GM18505 (cell line): Measurements from ENCODE around the gene BICRA.
"Not testable (repeated sequence)": the region's sequence is repeated elsewhere in the genome, so short reads cannot be mapped to it uniquely, and the experiment has no call there.

ENCODE experiments used
- ATAC-seq: cut with Tn5 transposase; IDR thresholded peaks from one replicate; pipeline ENCODE4 v1.9.1; 2021; ENCODE audit not compliant: unreplicated experiment
- POLR2A ChIP-seq: IDR thresholded peaks from 4 replicates; pipeline ENCODE4 v1.6.1; 2011; ENCODE audit warnings: borderline replicate concordance; ENCODE audit not compliant: insufficient read depth, insufficient read length; ENCODE audit errors: extremely low read depth

Gene BICRA

GRCh38 chr19:47650700-47651099, 41.8 kb downstream of the BICRA start:
- no peak for ATAC-seq
- TF ChIP-seq POLR2A = no peak

DNA sequence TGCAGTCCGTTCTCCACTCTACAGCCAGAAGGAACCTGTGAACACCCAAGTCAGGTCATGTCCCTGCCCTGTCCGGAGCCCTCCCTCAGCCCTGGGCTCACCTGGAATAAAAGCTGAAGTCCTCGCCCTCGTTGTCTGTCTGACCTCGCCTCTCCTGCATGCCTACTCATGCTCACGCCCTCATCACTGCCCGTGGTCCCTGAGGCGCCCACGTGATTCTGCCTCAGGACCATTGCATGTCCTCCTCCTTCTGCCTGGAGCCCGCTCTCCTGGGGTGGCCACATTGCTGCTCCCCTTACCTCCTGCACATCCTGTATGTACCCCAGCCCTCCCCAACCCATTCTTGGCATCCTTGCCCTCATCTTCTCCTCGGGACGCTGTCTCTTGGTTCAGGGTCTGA, 42.2 kb downstream of the BICRA start:
- TF ChIP-seq POLR2A = no peak
- no peak for ATAC-seq

DNA sequence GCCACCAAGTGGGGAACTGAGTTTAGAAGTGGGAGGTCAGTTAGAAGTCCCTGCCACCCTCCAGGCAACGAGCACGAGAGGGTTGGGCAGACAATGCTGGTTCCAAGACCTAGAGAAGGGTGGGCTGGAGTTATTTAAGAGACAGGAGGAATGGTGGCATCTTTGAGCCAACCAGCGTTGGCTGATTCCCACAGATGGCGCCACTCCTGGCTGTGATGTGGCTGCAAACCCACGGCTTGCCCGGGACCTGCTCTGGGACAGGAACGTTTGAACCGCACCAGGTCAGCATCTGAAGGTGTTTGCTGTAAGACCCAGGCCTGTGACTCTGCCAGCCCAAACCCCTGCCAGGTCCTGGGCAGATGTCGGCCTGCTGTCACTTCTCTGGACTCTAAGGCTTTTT, 42.8 kb downstream of the BICRA start:
- TF ChIP-seq POLR2A = no peak

GRCh38 chr19:47652285-47652684, 43.4 kb downstream of the BICRA start:
- TF ChIP-seq POLR2A = no peak
- ATAC-seq = no peak

More for the DNA sequence above, 42.8 kb downstream of the BICRA start:
- ATAC-seq = no peak

DNA sequence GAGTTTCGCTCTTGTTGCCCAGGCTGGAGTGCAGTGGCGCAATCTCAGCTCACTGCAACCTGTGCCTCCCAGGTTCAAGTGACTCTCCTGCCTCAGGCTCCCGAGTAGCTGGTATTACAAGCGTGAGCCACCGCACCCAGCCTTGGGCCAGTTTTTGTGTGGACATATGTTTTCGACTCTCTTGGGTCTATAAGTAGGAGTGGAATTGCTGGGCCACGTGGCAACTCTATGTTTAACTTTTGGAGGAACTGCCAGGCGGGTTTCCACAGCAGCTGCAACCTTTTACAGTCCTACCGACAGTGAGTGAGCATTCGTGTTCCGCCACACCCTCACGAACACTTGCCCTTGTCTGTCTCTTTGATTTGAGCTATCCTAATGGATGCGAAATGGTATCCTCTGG, 44.9 kb downstream of the BICRA start:
- no peak for TF ChIP-seq POLR2A

DNA sequence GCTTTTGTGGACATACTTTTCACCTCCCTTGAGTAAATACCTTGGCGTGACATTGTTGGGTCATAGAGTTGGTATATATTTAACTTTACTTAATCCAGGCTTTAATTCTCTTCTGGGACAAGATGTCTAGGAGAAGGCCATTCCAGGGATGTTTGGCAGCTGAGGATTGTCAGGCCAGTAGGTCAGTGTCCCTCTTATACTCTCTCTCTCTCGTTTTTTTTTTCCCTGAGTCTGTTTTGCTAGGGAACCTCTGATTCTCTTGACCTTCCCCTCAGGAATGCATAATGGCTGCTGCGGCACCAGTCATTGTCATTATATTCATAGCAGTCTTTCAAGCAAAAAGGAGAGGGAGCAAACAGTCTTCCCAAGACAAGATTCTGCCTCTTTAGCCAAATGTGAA, 48.8 kb downstream of the BICRA start:
- ATAC-seq = no peak
- no peak for TF ChIP-seq POLR2A

More for the DNA sequence above, 44.9 kb downstream of the BICRA start:
- no peak for ATAC-seq

- ATAC-seq = no peak
Observed at GRCh38 chr19:47658431-47659348, 49.8 kb downstream of the BICRA start.

DNA sequence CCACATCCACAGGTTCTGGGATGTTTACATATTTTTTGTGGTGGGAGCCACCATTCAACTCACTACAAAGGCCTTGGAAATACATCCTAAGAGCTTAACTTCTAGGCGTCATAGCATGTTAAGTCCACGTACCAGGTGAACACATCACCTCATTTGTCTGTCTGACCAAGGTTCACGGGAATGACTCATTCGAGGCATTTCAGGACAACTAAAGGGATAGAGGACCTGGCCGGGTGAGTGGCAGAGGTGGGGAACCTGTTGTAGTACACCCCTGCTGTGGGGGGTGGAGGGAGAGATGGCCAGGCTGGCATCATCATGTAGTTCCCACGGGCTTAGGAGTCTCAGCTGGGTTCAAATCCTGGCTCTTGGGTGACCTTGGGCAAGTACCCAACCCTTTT, 51.5 kb downstream of the BICRA start:
- no peak for ATAC-seq
- TF ChIP-seq POLR2A = no peak

More at GRCh38 chr19:47658431-47659348, 49.8 kb downstream of the BICRA start:
- no peak for TF ChIP-seq POLR2A

- TF ChIP-seq POLR2A = no peak
Observed at GRCh38 chr19:47661161-47661560, 52.2 kb downstream of the BICRA start.

DNA sequence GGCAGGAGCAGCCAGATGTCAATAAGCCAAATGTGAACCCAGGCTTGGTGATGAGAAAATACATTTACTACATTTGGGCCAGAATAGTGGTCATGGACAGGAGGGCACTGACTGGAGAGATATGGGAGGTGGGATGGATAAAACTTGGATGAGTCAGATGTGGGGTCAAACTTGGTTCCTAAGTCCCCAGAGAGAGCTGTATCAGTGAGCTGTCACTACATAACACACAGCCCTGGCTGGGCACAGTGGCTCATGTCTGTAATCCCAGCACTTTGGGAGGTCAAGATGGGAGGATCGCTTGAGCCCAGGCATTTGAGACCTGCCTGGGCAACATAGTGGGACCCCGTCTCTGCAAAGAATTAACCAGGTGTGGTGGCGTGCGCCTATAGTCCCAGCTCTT, 52.7 kb downstream of the BICRA start:
- TF ChIP-seq POLR2A = no peak
- no peak for ATAC-seq

More at GRCh38 chr19:47661161-47661560, 52.2 kb downstream of the BICRA start:
- ATAC-seq = no peak

GRCh38 chr19:47663435-47663910, 54.5 kb downstream of the BICRA start:
- no peak for ATAC-seq
- no peak for TF ChIP-seq POLR2A

DNA sequence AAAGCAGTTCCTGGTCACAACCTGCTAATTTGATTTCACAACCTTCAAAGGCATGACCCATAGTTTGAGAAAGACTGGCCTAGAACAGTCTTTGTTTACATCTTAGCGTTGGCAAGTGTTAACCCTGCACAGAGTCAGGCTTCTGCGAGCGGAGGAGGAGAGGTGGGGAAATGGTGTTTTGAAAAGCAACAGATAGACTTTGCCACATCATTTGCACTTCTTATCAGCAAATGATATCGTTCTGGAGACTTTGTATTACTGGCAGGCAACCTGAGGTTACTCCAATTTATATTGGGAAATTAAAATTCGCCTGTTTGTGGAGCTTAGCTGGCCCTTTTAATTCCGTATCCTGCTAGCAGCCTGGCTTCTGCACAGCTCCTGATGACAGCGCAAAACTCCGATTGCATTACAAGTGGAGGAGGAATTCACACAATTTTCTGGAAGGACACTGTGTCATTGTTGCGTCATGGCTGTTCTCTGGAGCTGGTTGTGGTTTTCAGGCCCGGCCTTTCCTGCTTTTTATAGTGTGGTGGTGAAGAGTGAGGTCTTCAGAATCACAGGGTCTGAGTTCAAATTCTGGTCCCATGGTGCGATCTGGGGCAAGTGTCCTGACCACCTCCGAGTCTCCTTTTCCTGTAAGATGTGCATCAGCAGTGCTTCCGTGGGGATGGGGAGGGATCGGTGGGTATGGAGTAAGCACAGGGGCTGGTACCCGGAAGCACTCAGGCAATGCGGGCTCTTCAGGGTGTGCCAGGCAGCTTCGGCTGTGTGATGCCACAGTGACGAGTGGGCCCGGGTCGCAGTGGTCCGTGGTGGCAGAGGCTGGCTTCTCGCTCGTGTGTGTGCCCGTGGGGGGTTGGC, 55.2 kb downstream of the BICRA start:
- no peak for TF ChIP-seq POLR2A
- ATAC-seq = no peak

DNA sequence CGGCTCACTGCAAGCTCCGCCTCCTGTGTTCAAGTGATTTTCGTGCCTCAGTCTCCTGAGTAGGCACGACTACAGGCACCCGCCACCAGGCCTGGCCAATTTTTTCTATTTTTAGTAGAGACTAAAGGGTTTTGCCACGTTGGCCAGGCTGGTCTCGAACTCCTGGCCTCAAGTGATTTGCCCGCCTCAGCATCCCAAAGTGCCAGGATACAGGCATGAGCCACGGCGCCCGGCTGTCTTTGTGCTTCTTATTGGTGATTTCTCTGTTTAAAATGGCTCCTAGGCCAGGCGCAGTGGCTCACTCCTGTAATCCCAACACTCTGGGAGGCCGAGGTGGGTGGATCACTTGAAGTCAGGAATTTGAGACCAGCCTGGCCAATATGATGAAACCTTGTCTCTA, 59.6 kb downstream of the BICRA start:
- not testable (repeated sequence) for ATAC-seq
